SK-N-MC (cell line): Measurements from ENCODE around the gene FSHB.
A peak's percentile ranks its signal among the peaks of the same experiment; 100 is the strongest.
"Not testable (repeated sequence)": the region's sequence is repeated elsewhere in the genome, so short reads cannot be mapped to it uniquely, and the experiment has no call there.

ENCODE experiments used
- DNase-seq: peaks from one replicate; pipeline ENCODE4 v3.0.0-alpha.2; 2011; ENCODE audit warnings: low read depth, low spot score
- H3K27ac ChIP-seq: fragments of 200-600 bp; sonication (generic); 2 replicates; pipeline ENCODE4 v1.5.1; 2016; ENCODE audit warnings: mixed run types
- H3K36me3 ChIP-seq: fragments of 200-600 bp; sonication (generic); 2 replicates; pipeline ENCODE4 v1.6.1; 2017; ENCODE audit warnings: antibody characterized with exemption, low read length, mixed read lengths; ENCODE audit not compliant: insufficient read depth
- H3K4me3 ChIP-seq: fragments of 200-600 bp; sonication (generic); 2 replicates; pipeline ENCODE4 v1.5.1; 2016
- H3K9ac ChIP-seq: fragments of 200-600 bp; sonication (generic); 2 replicates; pipeline ENCODE4 v1.8.0; 2017; ENCODE audit warnings: mixed run types, mixed read lengths; ENCODE audit not compliant: insufficient read length
- H3K9me3 ChIP-seq: fragments of 200-600 bp; sonication (generic); 2 replicates; pipeline ENCODE4 v1.6.1; 2017; ENCODE audit warnings: low read depth, mild to moderate bottlenecking, antibody characterized with exemption, low read length, moderate library complexity, mixed read lengths
- EZH2 ChIP-seq: fragments of 200-600 bp; sonication (generic); IDR thresholded peaks from one replicate; pipeline ENCODE4 v1.6.1; 2017; ENCODE audit warnings: antibody characterized with exemption
- FOXP2 ChIP-seq: optimal IDR thresholded peaks from 2 replicates; pipeline ENCODE3; 2011; ENCODE audit warnings: mild to moderate bottlenecking, moderate library complexity; ENCODE audit not compliant: insufficient read depth; ENCODE audit errors: extremely low read length, control extremely low read depth
- POLR2AphosphoS5 ChIP-seq: IDR thresholded peaks from 2 replicates; pipeline ENCODE4 v1.6.1; 2012; ENCODE audit warnings: mild to moderate bottlenecking, low read depth, low read length, borderline replicate concordance

FSHB gene

GRCh38 chr11:30230714-30231113 lies at the start of gene FSHB:
Gene FSHB (plus strand): TSS chr11:30231014. CDS start chr11:30231903, 889 bp downstream.
- no peak within 1 kb of the TSS for H3K9ac ChIP-seq
- H3K9me3 ChIP-seq: no peaks in the 10 kb centered on the region
- H3K36me3 ChIP-seq: no peaks in the 10 kb centered on the region
- no peak within 1 kb of the TSS for H3K4me3 ChIP-seq
- no peak within 1 kb of the TSS for H3K27ac ChIP-seq
- TF ChIP-seq POLR2AphosphoS5 (no peak), FOXP2 (no peak), EZH2 (no peak)
- DNase-seq: no peak

DNA sequence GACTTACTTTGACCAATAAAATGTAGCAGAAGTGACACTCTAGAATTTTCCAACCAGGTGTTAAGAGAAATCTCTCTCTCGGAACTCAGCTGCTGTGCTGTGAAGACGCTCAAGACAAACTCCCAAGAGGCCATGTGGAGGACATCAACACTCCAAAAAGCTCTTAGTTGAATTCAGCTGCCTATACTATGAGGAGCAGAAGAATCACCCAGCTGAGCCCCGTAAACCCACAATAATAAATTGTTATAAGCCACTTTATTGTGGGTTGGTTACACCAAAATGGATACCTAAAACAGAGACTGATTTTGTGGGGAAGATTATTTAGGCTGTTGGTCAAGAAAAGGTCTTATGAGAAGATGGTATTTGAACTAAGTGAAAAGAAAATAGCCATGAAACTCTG lies 44.1 kb upstream of the FSHB start:
- no peak for DNase-seq
- TF ChIP-seq EZH2 (no peak), POLR2AphosphoS5 (no peak), FOXP2 (no peak)

GRCh38 chr11:30192620-30193019 lies 38.2 kb upstream of the FSHB start:
- H3K9ac ChIP-seq: no peak overlapping the region
- no peak for DNase-seq

More for the DNA sequence above, 44.1 kb upstream of the FSHB start:
- Histone ChIP-seq H3K36me3 (no peaks in the 10 kb centered on the region), H3K9me3 (no peaks in the 10 kb centered on the region), H3K4me3 (no peak overlapping the region), H3K27ac (no peak overlapping the region), H3K9ac (no peak overlapping the region)

GRCh38 chr11:30196400-30197206 lies 34.2 kb upstream of the FSHB start:
- H3K36me3 ChIP-seq: no peaks in the 10 kb centered on the region
- no peak overlapping the region for H3K9ac ChIP-seq
- H3K9me3 ChIP-seq: no peaks in the 10 kb centered on the region
- H3K27ac ChIP-seq: no peak overlapping the region
- peak; percentile 1 for DNase-seq
- no peak overlapping the region for H3K4me3 ChIP-seq
- TF ChIP-seq EZH2 (no peak), POLR2AphosphoS5 (no peak), FOXP2 (no peak)

More at GRCh38 chr11:30192620-30193019, 38.2 kb upstream of the FSHB start:
- Histone ChIP-seq H3K27ac (no peak overlapping the region), H3K9me3 (no peaks in the 10 kb centered on the region), H3K4me3 (no peak overlapping the region), H3K36me3 (no peaks in the 10 kb centered on the region)
- TF ChIP-seq EZH2 (no peak), FOXP2 (no peak), POLR2AphosphoS5 (no peak)

DNA sequence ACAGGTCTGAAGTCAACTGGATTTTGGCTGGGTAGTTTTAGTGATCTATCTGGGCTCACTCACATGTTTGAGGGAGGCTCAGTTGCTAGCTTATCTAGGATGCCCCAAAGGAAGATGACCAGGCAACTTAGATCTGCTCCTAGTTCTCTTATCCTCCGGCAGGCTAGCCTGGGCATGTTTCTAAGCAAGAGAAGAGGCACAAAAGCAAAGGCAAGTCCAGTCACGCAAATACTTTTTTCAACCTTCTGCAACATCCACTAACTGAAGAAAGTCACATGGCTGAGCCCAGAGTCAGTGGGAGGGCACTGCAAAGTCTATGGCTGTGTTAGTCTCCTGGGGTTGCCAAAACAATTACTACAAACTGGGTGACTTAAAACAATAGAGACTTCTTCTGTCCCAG lies 32.9 kb upstream of the FSHB start:
- H3K4me3 ChIP-seq: no peak overlapping the region
- DNase-seq: no peak
- H3K36me3 ChIP-seq: no peaks in the 10 kb centered on the region
- no peak overlapping the region for H3K27ac ChIP-seq
- H3K9me3 ChIP-seq: no peaks in the 10 kb centered on the region
- TF ChIP-seq POLR2AphosphoS5: no peak
- no peak for TF ChIP-seq FOXP2
- TF ChIP-seq EZH2: no peak
- no peak overlapping the region for H3K9ac ChIP-seq

DNA sequence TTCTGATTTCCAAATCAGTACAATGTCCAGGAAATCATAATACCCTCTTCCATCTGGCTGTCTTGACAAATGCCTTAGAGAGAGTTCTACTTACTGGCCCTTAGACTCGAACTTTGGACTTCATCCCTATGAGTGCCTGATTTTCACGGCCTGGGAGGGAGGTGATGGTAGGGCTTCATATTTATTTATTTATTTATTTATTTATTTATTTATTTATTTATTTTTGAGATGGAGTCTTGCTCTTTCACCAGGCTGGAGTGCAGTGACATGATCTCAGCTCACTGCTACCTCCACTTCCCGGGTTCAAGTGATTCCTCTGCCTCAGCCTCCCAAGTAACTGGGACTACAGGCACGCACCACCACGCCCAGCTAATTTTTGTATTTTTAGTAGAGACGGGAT lies 27.8 kb upstream of the FSHB start:
- not testable (repeated sequence) for H3K4me3 ChIP-seq, H3K36me3 ChIP-seq, H3K27ac ChIP-seq, H3K9ac ChIP-seq, H3K9me3 ChIP-seq, DNase-seq

DNA sequence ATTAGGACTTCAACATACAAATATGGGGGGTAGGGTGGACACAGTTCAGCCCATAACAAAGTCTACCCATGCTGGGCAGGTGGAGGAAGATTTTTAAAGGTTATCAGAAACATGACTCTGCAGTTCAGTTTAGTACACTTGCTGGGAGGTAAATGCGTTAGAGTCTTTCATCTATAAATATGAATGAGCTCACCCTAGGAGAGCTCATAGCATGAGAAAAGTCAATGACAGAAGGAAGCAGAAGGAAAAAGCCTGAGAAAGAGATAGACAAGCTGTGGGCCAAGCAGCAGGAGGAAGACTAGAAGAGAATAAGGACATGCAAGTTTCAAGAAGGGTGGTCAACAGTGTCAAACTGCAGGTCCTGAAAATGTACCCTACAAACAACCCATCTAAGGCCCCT lies 27.0 kb upstream of the FSHB start:
- TF ChIP-seq EZH2 (no peak), POLR2AphosphoS5 (no peak), FOXP2 (no peak)
- Histone ChIP-seq H3K9me3 (no peaks in the 10 kb centered on the region), H3K9ac (no peak overlapping the region), H3K36me3 (no peaks in the 10 kb centered on the region), H3K4me3 (no peak overlapping the region), H3K27ac (no peak overlapping the region)
- DNase-seq: no peak

DNA sequence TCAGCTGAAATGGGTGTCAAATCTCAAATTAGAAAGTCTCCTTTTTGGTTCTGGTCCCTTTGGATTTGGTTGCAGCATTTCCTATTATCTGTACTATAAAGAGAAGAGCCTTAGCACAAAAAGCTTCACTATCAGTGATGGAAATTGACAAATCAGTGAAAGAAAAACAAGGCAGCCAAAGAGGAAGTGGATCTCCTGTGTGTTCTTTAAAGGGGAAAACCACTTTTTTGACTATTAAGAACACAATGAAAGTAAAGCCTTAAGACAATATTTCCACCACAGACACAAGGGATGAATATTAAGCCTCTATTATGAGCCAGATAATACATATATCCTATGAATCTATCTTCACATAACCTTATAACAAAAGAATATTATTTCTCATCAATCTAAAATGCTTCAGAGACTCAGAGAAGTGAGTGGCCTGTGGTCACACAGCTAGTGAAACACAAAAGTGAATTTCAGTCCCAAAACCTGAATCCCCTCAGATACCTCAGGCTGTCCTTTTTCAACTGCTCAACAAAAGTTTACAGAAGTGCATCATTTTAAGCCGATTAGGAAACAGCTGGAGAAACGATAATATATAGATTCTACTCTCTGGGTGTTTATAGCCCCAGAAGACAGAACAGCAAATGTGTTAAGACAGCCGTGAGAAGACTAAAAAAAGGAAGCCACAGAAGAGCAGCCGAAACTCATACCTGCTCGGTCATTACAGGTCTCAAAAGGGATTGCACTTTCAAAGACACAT lies 24.4 kb upstream of the FSHB start:
- no peak for TF ChIP-seq POLR2AphosphoS5
- TF ChIP-seq FOXP2: no peak
- TF ChIP-seq EZH2: no peak
- no peak overlapping the region for H3K27ac ChIP-seq
- no peaks in the 10 kb centered on the region for H3K9me3 ChIP-seq
- no peaks in the 10 kb centered on the region for H3K36me3 ChIP-seq
- no peak overlapping the region for H3K4me3 ChIP-seq
- DNase-seq: no peak
- H3K9ac ChIP-seq: no peak overlapping the region
